SK-N-SH treated with all-trans-retinoic acid at 6 μM for 48 hours (cell line): ENCODE data around the gene R3HDM1.

Source experiments
- ARNTL ChIP-seq: fragments of 450-650 bp; formaldehyde crosslinking; IDR thresholded peaks from 2 replicates; pipeline ENCODE4 v1.5.0; 2020; ENCODE audit warnings: low read depth, mild to moderate bottlenecking, moderate library complexity, borderline replicate concordance
- CSDC2 ChIP-seq: fragments of 250-450 bp; sonication (Bioruptor Pico); IDR thresholded peaks from 2 replicates; pipeline ENCODE4 v1.5.0; 2020; ENCODE audit warnings: mild to moderate bottlenecking, moderate library complexity
- GLIS3 ChIP-seq: fragments of 250-450 bp; sonication (Bioruptor Pico); IDR thresholded peaks from 2 replicates; pipeline ENCODE4 v1.5.0; 2020; ENCODE audit warnings: mild to moderate bottlenecking, moderate library complexity
- OSR1 ChIP-seq: fragments of 250-450 bp; sonication (Bioruptor Pico); IDR thresholded peaks from 2 replicates; pipeline ENCODE4 v1.8.0; 2022; ENCODE audit warnings: moderate library complexity, mild to moderate bottlenecking, inconsistent platforms
- PPARA ChIP-seq: fragments of 250-450 bp; sonication (Bioruptor Pico); IDR thresholded peaks from 2 replicates; pipeline ENCODE4 v1.5.0; 2020; ENCODE audit warnings: mild to moderate bottlenecking, borderline replicate concordance
- RARB ChIP-seq: fragments of 250-450 bp; sonication (Bioruptor Pico); IDR thresholded peaks from 2 replicates; pipeline ENCODE4 v1.8.0; 2021; ENCODE audit warnings: mild to moderate bottlenecking, moderate library complexity
- TCF4 ChIP-seq: fragments of 250-450 bp; sonication (Bioruptor Pico); IDR thresholded peaks from 2 replicates; pipeline ENCODE4 v1.8.0; 2021; ENCODE audit warnings: mild to moderate bottlenecking, moderate library complexity, borderline replicate concordance
- ZFP3 ChIP-seq: fragments of 250-450 bp; sonication (Bioruptor Pico); IDR thresholded peaks from 2 replicates; pipeline ENCODE4 v1.5.0; 2020; ENCODE audit warnings: mild to moderate bottlenecking, moderate library complexity
- ZFP30 ChIP-seq: fragments of 450-650 bp; formaldehyde crosslinking; IDR thresholded peaks from 2 replicates; pipeline ENCODE4 v1.5.0; 2022; ENCODE audit warnings: mild to moderate bottlenecking, moderate library complexity
- ZNF565 ChIP-seq: fragments of 450-650 bp; formaldehyde crosslinking; conservative IDR thresholded peaks from 2 replicates; pipeline ENCODE4 v1.5.0; 2020; ENCODE audit warnings: low read depth, mild to moderate bottlenecking, moderate library complexity
- ZNF8 ChIP-seq: fragments of 450-650 bp; formaldehyde crosslinking; IDR thresholded peaks from 2 replicates; pipeline ENCODE4 v1.5.0; 2020; ENCODE audit warnings: mild to moderate bottlenecking, moderate library complexity
- TF ChIP-seq, protein P1 (sequence below): fragments of 250-450 bp; sonication (Bioruptor Pico); IDR thresholded peaks from 2 replicates; pipeline ENCODE4 v1.8.0; 2020; ENCODE audit warnings: mild to moderate bottlenecking, moderate library complexity, borderline replicate concordance
- TF ChIP-seq, protein P2 (sequence below): fragments of 250-450 bp; sonication (Bioruptor Pico); IDR thresholded peaks from 2 replicates; pipeline ENCODE4 v1.5.1; 2021; ENCODE audit warnings: mild to moderate bottlenecking, moderate library complexity

- TF ChIP-seq PPARA (CRISPR knock-in tag) (no peak), ZNF565 (CRISPR knock-in tag) (no peak), GLIS3 (CRISPR knock-in tag) (no peak), ARNTL (CRISPR knock-in tag) (no peak), RARB (CRISPR knock-in tag) (no peak), TCF4 (CRISPR knock-in tag) (no peak), ZFP3 (CRISPR knock-in tag) (no peak), OSR1 (CRISPR knock-in tag) (no peak), ZFP30 (no peak), ZNF8 (CRISPR knock-in tag) (no peak), CSDC2 (CRISPR knock-in tag) (no peak)
- TF ChIP-seq, protein P1, sequence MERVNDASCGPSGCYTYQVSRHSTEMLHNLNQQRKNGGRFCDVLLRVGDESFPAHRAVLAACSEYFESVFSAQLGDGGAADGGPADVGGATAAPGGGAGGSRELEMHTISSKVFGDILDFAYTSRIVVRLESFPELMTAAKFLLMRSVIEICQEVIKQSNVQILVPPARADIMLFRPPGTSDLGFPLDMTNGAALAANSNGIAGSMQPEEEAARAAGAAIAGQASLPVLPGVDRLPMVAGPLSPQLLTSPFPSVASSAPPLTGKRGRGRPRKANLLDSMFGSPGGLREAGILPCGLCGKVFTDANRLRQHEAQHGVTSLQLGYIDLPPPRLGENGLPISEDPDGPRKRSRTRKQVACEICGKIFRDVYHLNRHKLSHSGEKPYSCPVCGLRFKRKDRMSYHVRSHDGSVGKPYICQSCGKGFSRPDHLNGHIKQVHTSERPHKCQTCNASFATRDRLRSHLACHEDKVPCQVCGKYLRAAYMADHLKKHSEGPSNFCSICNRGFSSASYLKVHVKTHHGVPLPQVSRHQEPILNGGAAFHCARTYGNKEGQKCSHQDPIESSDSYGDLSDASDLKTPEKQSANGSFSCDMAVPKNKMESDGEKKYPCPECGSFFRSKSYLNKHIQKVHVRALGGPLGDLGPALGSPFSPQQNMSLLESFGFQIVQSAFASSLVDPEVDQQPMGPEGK, result no peak
- TF ChIP-seq, protein P2, sequence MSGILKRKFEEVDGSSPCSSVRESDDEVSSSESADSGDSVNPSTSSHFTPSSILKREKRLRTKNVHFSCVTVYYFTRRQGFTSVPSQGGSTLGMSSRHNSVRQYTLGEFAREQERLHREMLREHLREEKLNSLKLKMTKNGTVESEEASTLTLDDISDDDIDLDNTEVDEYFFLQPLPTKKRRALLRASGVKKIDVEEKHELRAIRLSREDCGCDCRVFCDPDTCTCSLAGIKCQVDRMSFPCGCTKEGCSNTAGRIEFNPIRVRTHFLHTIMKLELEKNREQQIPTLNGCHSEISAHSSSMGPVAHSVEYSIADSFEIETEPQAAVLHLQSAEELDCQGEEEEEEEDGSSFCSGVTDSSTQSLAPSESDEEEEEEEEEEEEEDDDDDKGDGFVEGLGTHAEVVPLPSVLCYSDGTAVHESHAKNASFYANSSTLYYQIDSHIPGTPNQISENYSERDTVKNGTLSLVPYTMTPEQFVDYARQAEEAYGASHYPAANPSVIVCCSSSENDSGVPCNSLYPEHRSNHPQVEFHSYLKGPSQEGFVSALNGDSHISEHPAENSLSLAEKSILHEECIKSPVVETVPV (CRISPR knock-in tag), result no peak
Observed at GRCh38 chr2:135570884-135571283, 39.6 kb downstream of the R3HDM1 start.
